Kidney (tissue), 14 donors: ENCODE results near the gene DNMT1. TPM values are rescaled to one million over a fixed set of nuclear protein-coding genes. Genes with fewer than 3 reads are reported as not detected.

Source experiments
- DNase-seq, 5 donors: peaks; one replicate each; pipeline ENCODE4 v3.0.0-alpha.2; 2013 to 2020
- FAIRE-seq: peaks from 2 replicates; lab custom pipeline; 2012; peaks lifted over from hg19 to GRCh38; lab: Jason Lieb, UNC
- H3K27ac ChIP-seq, 2 donors: one replicate each; pipeline ENCODE4 v1.7.0; 2013; ENCODE audit warnings: low read depth in 2 of 2, low read length in 2 of 2, inconsistent platforms in 1 of 2
- H3K27me3 ChIP-seq: one replicate; pipeline ENCODE4 v1.7.1; 2013; ENCODE audit warnings: low read length, inconsistent platforms; ENCODE audit not compliant: control insufficient read depth, insufficient read depth
- H3K36me3 ChIP-seq, 3 donors: one replicate each; pipeline versions ENCODE4 v1.7.0 to v1.7.1; 2013; ENCODE audit warnings: low read length in 3 of 3, control low read depth in 1 of 3, inconsistent platforms in 1 of 3; ENCODE audit not compliant: insufficient read depth in 3 of 3, control insufficient read depth in 2 of 3
- H3K4me1 ChIP-seq, 3 donors: one replicate each; pipeline versions ENCODE4 v1.7.0 to v1.7.1; 2013; ENCODE audit warnings: low read length in 3 of 3, inconsistent platforms in 1 of 3, low read depth in 1 of 3; ENCODE audit not compliant: control insufficient read depth in 2 of 3, insufficient read depth in 2 of 3
- H3K4me3 ChIP-seq, 3 donors: one replicate each; pipeline versions ENCODE4 v1.7.0 to v1.8.1; 2013; ENCODE audit warnings: low read length in 3 of 3, control low read depth in 1 of 3, inconsistent platforms in 1 of 3
- H3K9ac ChIP-seq, 3 donors: one replicate each; pipeline versions ENCODE4 v1.7.0 to v1.7.1; 2013; ENCODE audit warnings: low read length in 3 of 3, control low read depth in 1 of 3, inconsistent platforms in 1 of 3
- H3K9me3 ChIP-seq, 3 donors: one replicate each; pipeline versions ENCODE4 v1.7.0 to v1.7.1; 2013; ENCODE audit warnings: low read length in 3 of 3, control low read depth in 1 of 3, inconsistent platforms in 1 of 3; ENCODE audit not compliant: control insufficient read depth in 2 of 3, insufficient read depth in 1 of 3
- CTCF ChIP-seq: IDR thresholded peaks from 3 replicates; pipeline ENCODE4 v1.5.1; 2012; ENCODE audit warnings: mild to moderate bottlenecking, moderate library complexity, borderline replicate concordance; ENCODE audit not compliant: insufficient read depth; ENCODE audit errors: extremely low read depth
- intact Hi-C: fragments of 100-400 bp; cut with DNase I; formaldehyde crosslinking; loops from one replicate; pipeline ENCODE4 v1.11.1; 2022
- polyA plus RNA-seq: library from polyadenylated mRNA; stranded (reverse); fragments of 350-450 nt; fragmentation: Illumina TruSeq; extraction: RNeasy Lipid Tissue Mini Kit (QIAGEN cat#74804); gene quantifications from one replicate; pipeline ENCODE4 v1.2.3, GENCODE V29; 2014; ENCODE audit warnings: low read depth, low replicate concordance; ENCODE audit not compliant: insufficient read depth
- total RNA-seq: library from RNA; stranded (reverse); fragmentation: NEBNext Ultra II Directional; extraction: Animal tissue kit (Norgen Biotek cat#: 25700); gene quantifications from one replicate; pipeline ENCODE4 v1.2.1, GENCODE V29; 2021
- donor health status: control.
- donor health status: control.
- donor health status: control.
- donor health status: control.
- donor health status: control.
- donor health status: DM: yes; HTN: yes; CAD: no.
- donor health status: Normal renal cell carcinoma (clear cell type).

Gene DNMT1
- total and polyA plus RNA-seq, 2 donors from 2014 or later, result 15.3 to 64.6 TPM

- no peak for TF ChIP-seq CTCF
- Histone ChIP-seq H3K9me3 (no peaks in the 10 kb centered on the region), H3K4me3 (no peak overlapping the region), H3K27me3 (no peaks in the 10 kb centered on the region), H3K27ac (no peak overlapping the region), H3K9ac (no peak overlapping the region), H3K4me1 (no peaks in the 10 kb centered on the region), H3K36me3 (peaks cover 2 to 24% (median 17%) of the 10 kb centered on the region in 3 donors)
- FAIRE-seq, result no peak
- intact Hi-C loops, result no loop called here
- DNase-seq, result peak in 1 of 5 donors; percentile 45
Observed at GRCh38 chr19:10159610-10160009, 35.1 kb downstream of the DNMT1 start.

DNA sequence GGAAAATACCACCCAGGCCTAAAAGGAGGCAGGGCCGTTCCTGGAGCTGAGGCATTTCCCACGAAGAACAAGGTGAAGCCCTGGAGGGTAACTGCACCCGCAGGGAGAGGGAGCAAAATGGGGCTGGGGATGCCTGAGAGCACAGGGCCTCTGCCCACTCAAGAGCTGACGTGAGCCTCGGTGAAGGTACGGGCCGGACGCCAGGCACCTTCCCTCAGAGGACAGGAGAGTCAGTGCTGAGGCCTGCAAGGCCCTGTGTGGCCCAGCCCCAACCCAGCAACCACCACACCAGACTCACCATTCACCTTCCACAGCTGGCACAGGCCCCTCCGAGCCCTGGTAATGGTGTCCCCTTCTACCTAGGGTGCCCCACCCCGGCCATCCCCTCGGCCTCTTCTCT, 36.3 kb downstream of the DNMT1 start:
- H3K36me3 ChIP-seq, result peaks cover 2 to 26% (median 25%) of the 10 kb centered on the region in 3 donors
- H3K27me3 ChIP-seq, result no peaks in the 10 kb centered on the region
- H3K9me3 ChIP-seq, result no peaks in the 10 kb centered on the region
- TF ChIP-seq CTCF, result no peak
- FAIRE-seq, result no peak
- H3K27ac ChIP-seq, result no peak overlapping the region
- H3K4me3 ChIP-seq, result no peak overlapping the region
- no peaks in the 10 kb centered on the region for H3K4me1 ChIP-seq
- H3K9ac ChIP-seq, result no peak overlapping the region
- peak in 1 of 5 donors; percentile 41 for DNase-seq
- intact Hi-C loops, result no loop called here

GRCh38 chr19:10158071-10158470, 36.7 kb downstream of the DNMT1 start:
- DNase-seq, result peak in 1 of 5 donors; percentile 55
- Histone ChIP-seq H3K27ac (no peak overlapping the region), H3K27me3 (no peaks in the 10 kb centered on the region), H3K36me3 (peaks cover 2 to 25% (median 25%) of the 10 kb centered on the region in 3 donors), H3K9ac (no peak overlapping the region), H3K4me3 (no peak overlapping the region), H3K4me1 (no peaks in the 10 kb centered on the region), H3K9me3 (no peaks in the 10 kb centered on the region)
- no peak for FAIRE-seq
- no peak for TF ChIP-seq CTCF
- intact Hi-C loops, result no loop called here

DNA sequence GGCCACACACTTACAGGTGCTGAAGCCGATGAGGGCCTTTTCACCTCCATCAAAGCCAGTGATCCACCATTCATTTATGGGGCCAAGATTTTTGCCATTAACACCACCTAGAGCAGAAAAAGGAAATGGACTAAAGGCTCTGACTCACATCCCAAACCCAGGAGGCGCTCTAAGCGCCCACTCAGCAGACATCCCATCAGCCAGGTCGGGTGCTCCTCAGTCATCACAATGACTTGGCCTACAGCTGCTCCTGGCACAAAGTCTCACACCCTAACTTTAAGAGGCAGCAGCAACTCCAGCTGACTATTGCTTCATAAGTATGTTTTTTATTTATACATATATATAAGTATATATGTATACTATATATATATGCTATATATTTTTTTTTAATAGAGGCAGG, 38.9 kb downstream of the DNMT1 start:
- no peaks in the 10 kb centered on the region for H3K27me3 ChIP-seq
- FAIRE-seq (no peak), DNase-seq (no peak)
- H3K9ac ChIP-seq, result no peak overlapping the region
- intact Hi-C loops, result no loop called here
- no peaks in the 10 kb centered on the region for H3K4me1 ChIP-seq
- H3K27ac ChIP-seq, result no peak overlapping the region
- no peak for TF ChIP-seq CTCF
- no peaks in the 10 kb centered on the region for H3K9me3 ChIP-seq
- H3K4me3 ChIP-seq, result no peak overlapping the region
- H3K36me3 ChIP-seq, result peaks cover 4 to 28% (median 20%) of the 10 kb centered on the region in 3 donors
